Measurements from ENCODE around the gene RABAC1. TPM values are rescaled to one million over a fixed set of nuclear protein-coding genes. Genes with fewer than 3 reads are reported as not detected.

RABAC1 gene
- total RNA-seq, 1 donor, result 117 TPM

DNA sequence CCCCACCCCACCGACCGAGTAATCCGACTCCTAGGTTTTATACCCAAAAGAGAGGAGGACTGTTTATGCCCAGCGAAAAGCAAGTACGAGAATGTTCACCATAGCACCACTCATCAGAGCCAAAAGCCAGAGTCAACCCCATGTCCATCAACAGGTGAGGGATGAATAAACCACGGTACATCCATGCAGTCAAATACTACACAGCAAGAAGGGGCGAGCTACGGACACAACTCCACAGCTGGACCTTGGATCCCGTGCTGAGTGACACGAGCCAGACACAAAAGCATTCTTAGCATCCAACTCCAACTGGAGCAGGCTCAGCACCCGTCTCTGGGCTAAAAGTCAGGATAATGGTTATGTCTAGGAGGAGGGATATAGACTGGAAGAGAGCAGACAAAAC is 12.2 kb upstream of the RABAC1 start:
- no peaks in the 10 kb centered on the region for H3K79me2 ChIP-seq (ENCODE audit: insufficient read depth, low read length)
- TF ChIP-seq, protein P1, sequence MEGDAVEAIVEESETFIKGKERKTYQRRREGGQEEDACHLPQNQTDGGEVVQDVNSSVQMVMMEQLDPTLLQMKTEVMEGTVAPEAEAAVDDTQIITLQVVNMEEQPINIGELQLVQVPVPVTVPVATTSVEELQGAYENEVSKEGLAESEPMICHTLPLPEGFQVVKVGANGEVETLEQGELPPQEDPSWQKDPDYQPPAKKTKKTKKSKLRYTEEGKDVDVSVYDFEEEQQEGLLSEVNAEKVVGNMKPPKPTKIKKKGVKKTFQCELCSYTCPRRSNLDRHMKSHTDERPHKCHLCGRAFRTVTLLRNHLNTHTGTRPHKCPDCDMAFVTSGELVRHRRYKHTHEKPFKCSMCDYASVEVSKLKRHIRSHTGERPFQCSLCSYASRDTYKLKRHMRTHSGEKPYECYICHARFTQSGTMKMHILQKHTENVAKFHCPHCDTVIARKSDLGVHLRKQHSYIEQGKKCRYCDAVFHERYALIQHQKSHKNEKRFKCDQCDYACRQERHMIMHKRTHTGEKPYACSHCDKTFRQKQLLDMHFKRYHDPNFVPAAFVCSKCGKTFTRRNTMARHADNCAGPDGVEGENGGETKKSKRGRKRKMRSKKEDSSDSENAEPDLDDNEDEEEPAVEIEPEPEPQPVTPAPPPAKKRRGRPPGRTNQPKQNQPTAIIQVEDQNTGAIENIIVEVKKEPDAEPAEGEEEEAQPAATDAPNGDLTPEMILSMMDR (IDR thresholded peaks at IDR 0.05; ENCODE audit: extremely low read depth, low read depth, low read length), result no peak
- no peak overlapping the region for H3K27ac ChIP-seq (ENCODE audit: low read depth, low read length)
- no peak overlapping the region for H3K4me2 ChIP-seq (ENCODE audit: insufficient read depth, low read length)
- H3K4me1 ChIP-seq (ENCODE audit: insufficient read depth, low read length), result no peaks in the 10 kb centered on the region
- no peak overlapping the region for H2AFZ ChIP-seq (ENCODE audit: low read length)
- H3K36me3 ChIP-seq (ENCODE audit: insufficient read depth, low read length), result no peaks in the 10 kb centered on the region
- peak; percentile 18 for DNase-seq (ENCODE audit: insufficient read length, low spot score, missing footprints)
- H3K4me3 ChIP-seq (ENCODE audit: insufficient read depth, low read length), result no peak overlapping the region
- peaks cover 8% of the 10 kb centered on the region for H3K27me3 ChIP-seq (ENCODE audit: insufficient read depth, low read length)
- H3K9me3 ChIP-seq (ENCODE audit: low read depth, low read length), result no peaks in the 10 kb centered on the region
- no peaks in the 10 kb centered on the region for H4K20me1 ChIP-seq (ENCODE audit: insufficient read depth, low read length)

DNA sequence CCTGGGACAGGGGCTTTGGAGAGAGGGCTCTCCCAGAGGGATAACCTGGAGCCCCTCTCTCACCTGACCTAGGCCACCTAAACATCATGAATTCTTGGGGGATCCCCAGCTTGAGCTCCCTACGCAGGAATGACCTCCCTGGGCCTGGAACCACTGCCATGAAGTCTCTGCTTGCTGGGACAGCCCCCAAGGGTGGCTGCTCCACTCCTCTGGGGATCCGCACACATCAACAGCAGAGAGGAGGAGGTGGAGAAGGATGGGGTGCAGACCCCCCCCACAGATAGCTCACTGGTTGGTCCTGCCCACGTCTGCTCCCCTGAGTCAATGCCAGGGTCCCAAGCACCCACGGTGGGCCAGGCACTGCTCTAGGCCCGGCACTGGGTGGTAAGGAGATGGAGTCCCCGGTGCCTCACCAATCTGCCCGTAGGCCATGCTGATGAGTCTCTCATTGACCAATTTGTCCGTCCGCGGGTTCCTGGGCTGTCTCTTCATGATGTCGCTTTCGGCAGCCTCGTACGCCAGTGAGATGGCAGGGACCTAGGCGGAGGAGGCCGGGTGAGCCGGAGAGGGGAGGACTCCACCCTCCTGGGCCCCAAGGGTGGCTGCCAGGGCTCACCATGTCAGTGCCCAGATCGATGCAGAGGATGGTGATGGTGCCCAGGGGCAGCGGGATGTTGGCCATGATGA is 10.8 kb upstream of the RABAC1 start:
- no peaks in the 10 kb centered on the region for H3K4me1 ChIP-seq (ENCODE audit: insufficient read depth, low read length)
- H3K4me3 ChIP-seq (ENCODE audit: insufficient read depth, low read length), result no peak overlapping the region
- H3K27me3 ChIP-seq (ENCODE audit: insufficient read depth, low read length), result peaks cover 6% of the 10 kb centered on the region
- H3K27ac ChIP-seq (ENCODE audit: low read depth, low read length), result no peak overlapping the region
- DNase-seq (ENCODE audit: insufficient read length, low spot score, missing footprints), result peak; percentile 80
- no peak overlapping the region for H2AFZ ChIP-seq (ENCODE audit: low read length)
- no peak overlapping the region for H3K4me2 ChIP-seq (ENCODE audit: insufficient read depth, low read length)
- no peaks in the 10 kb centered on the region for H3K36me3 ChIP-seq (ENCODE audit: insufficient read depth, low read length)
- no peaks in the 10 kb centered on the region for H4K20me1 ChIP-seq (ENCODE audit: insufficient read depth, low read length)
- TF ChIP-seq, protein P1 (IDR thresholded peaks at IDR 0.05; ENCODE audit: extremely low read depth, low read depth, low read length), result no peak
- H3K79me2 ChIP-seq (ENCODE audit: insufficient read depth, low read length), result no peaks in the 10 kb centered on the region
- H3K9me3 ChIP-seq (ENCODE audit: low read depth, low read length), result no peaks in the 10 kb centered on the region

DNA sequence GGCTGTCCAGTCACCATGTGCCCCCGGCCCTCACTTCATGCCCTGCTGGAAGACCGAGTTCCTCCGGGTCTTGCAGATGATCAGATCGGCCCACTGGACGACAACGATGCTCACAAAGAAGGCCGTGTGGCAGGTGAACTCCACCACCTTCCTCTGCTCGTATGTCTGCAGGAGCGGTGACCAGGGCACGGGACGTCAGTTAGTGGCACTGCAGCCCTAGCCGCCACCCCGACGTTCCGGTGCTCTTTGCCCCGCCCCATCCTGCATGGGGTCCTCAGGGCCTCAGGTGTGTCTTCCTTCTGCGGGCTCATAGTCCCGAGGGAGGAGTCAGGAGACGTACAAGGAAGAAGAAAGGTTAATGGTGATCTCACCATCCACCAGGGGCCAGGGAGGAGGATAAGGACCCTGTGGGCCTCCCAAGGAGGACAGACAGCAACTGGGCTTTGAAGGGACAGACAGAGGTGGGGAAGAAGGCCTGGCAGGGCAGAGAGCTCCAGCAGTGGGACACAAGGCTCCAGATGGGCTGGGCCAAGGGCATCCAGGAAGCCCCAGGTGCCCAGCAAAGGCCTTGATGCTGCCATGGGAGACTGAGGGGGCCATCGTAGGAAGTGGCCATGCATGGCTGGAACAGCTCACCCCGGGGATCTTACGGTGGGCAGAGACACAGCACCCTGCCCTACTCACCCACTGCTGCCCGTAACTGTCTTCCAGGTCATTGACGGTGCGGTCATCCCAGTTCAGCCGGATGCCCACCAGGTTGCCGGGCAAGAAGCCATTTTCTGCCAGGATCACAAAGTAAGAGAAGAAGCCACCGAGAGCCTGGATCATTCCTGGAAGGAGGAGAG is 9.9 kb upstream of the RABAC1 start:
- Histone ChIP-seq H3K27ac (ENCODE audit: low read depth, low read length) (no peak overlapping the region), H3K4me3 (ENCODE audit: insufficient read depth, low read length) (no peak overlapping the region), H3K36me3 (ENCODE audit: insufficient read depth, low read length) (no peaks in the 10 kb centered on the region), H3K79me2 (ENCODE audit: insufficient read depth, low read length) (no peaks in the 10 kb centered on the region), H4K20me1 (ENCODE audit: insufficient read depth, low read length) (no peaks in the 10 kb centered on the region), H3K4me1 (ENCODE audit: insufficient read depth, low read length) (no peaks in the 10 kb centered on the region), H3K27me3 (ENCODE audit: insufficient read depth, low read length) (peaks cover 6% of the 10 kb centered on the region), H3K9me3 (ENCODE audit: low read depth, low read length) (no peaks in the 10 kb centered on the region), H3K4me2 (ENCODE audit: insufficient read depth, low read length) (no peak overlapping the region), H2AFZ (ENCODE audit: low read length) (no peak overlapping the region)
- TF ChIP-seq, protein P1 (IDR thresholded peaks at IDR 0.05; ENCODE audit: extremely low read depth, low read depth, low read length), result no peak
- DNase-seq (ENCODE audit: insufficient read length, low spot score, missing footprints), result peak; percentile 50

Measured in osteoblast (primary cell).